HL-60 (cell line): Measurements from ENCODE around the gene MYO1D.

Source experiments
- CTCF ChIP-seq: IDR thresholded peaks from one replicate; pipeline ENCODE4 v1.5.1; 2011; ENCODE audit warnings: low read length, control low read depth, inconsistent platforms; ENCODE audit not compliant: insufficient read depth
- SPI1 ChIP-seq: IDR thresholded peaks from 2 replicates; pipeline ENCODE4 v1.6.1; 2012; ENCODE audit warnings: low read depth, mild to moderate bottlenecking, borderline replicate concordance

GRCh38 chr17:32732900-32733299 lies 144.0 kb downstream of the MYO1D start:
- no peak for TF ChIP-seq CTCF
- no peak for TF ChIP-seq SPI1
